Panc1 (cell line): ENCODE results near the gene PKP1. TPM values are rescaled to one million over a fixed set of nuclear protein-coding genes. Genes with fewer than 3 reads are reported as not detected.

Source experiments
- ATAC-seq: fragments of 200-7000 bp; cut with Tn5 transposase; 2 replicates; pipeline ENCODE4 v1.9.1; 2020; ENCODE audit warnings: mild to moderate bottlenecking, moderate library complexity
- BruUV-seq: library from RNA; stranded (reverse); fragments of 400-500 nt; replicated peaks from 2 replicates; lab custom pipeline; 2021; lab: Mats Ljungman, UMichigan
- CTCF ChIA-PET: fragments of 300-600 bp; sonication (Branson Sonifier 250); formaldehyde crosslinking; loops from one replicate; lab custom pipeline; 2022; ENCODE audit warnings: antibody characterized with exemption; lab: Charles Lee
- POLR2A ChIA-PET: fragments of 300-600 bp; sonication (Branson Sonifier 250); formaldehyde crosslinking; loops from one replicate; lab custom pipeline; 2022; ENCODE audit warnings: antibody characterized with exemption; lab: Charles Lee
- DNase-seq: peaks from one replicate; pipeline ENCODE4 v3.0.0-alpha.2; 2010; ENCODE audit warnings: low read depth, low spot score
- H3K27ac ChIP-seq: 2 replicates; pipeline ENCODE4 v1.5.1; 2011; ENCODE audit warnings: mild to moderate bottlenecking, low read length, inconsistent platforms
- H3K27me3 ChIP-seq: fragments of 200-500 bp; sonication (Bioruptor generic); 2 replicates; pipeline ENCODE4 v1.6.0; 2014; ENCODE audit warnings: low read length, inconsistent platforms; ENCODE audit not compliant: control insufficient read depth, insufficient read depth
- H3K36me3 ChIP-seq: fragments of 200-500 bp; sonication (Bioruptor generic); 2 replicates; pipeline ENCODE4 v1.5.1; 2014; ENCODE audit warnings: inconsistent platforms, mild to moderate bottlenecking, low read length, moderate library complexity; ENCODE audit not compliant: control insufficient read depth, insufficient read depth
- H3K4me1 ChIP-seq: 2 replicates; pipeline ENCODE4 v1.5.1; 2011; ENCODE audit warnings: inconsistent platforms, mild to moderate bottlenecking, low read length, moderate library complexity; ENCODE audit not compliant: control insufficient read depth, insufficient read depth
- H3K4me3 ChIP-seq, 2 experiments: 2 replicates each; pipeline ENCODE4 v1.5.1; 2011 to 2012; ENCODE audit warnings: low read depth in 2 of 2, low read length in 2 of 2, mild to moderate bottlenecking in 2 of 2, inconsistent platforms in 1 of 2, moderate library complexity in 1 of 2
- H3K9me3 ChIP-seq: fragments of 200-500 bp; sonication (Bioruptor generic); 2 replicates; pipeline ENCODE4 v1.5.1; 2014; ENCODE audit warnings: low read depth, mild to moderate bottlenecking, inconsistent platforms, low read length, moderate library complexity; ENCODE audit not compliant: control insufficient read depth, insufficient read depth
- CTCF ChIP-seq: fragments of 450-650 bp; IDR thresholded peaks from 2 replicates; pipeline ENCODE4 v1.5.1; 2017; ENCODE audit warnings: mild to moderate bottlenecking
- POLR2AphosphoS5 ChIP-seq: IDR thresholded peaks from 2 replicates; pipeline ENCODE4 v1.6.1; 2012; ENCODE audit warnings: mild to moderate bottlenecking, low read depth, low read length, moderate library complexity
- SIN3A ChIP-seq: IDR thresholded peaks from 2 replicates; pipeline ENCODE4 v1.6.1; 2012; ENCODE audit warnings: low read depth, mild to moderate bottlenecking, low read length, moderate library complexity, borderline replicate concordance; ENCODE audit not compliant: insufficient read depth
- TCF7L2 ChIP-seq: IDR thresholded peaks from 2 replicates; pipeline ENCODE4 v1.6.1; 2011; ENCODE audit warnings: mild to moderate bottlenecking, low read depth, low read length, inconsistent platforms
- in situ Hi-C: cut with HindIII; loops from 2 replicates; pipeline ENCODE4 v1.10.0; 2016; ENCODE audit warnings: low sequenced_read_pairs, low pct_unique_long_range_greater_than_20kb
- intact Hi-C: fragments of 100-400 bp; cut with micrococcal nuclease; formaldehyde crosslinking; loops from one replicate; pipeline ENCODE4 v1.10.0; 2022; ENCODE audit not compliant: unreplicated experiment
- total RNA-seq: library from RNA; stranded (reverse); gene quantifications from one replicate; pipeline ENCODE4 v1.2.1, GENCODE V29; 2021; ENCODE audit not compliant: unreplicated experiment
- TF ChIP-seq, protein P1 (sequence below), 2 experiments: IDR thresholded peaks; 2 replicates each; pipeline ENCODE4 v1.6.1; 2011 to 2012; ENCODE audit warnings: low read depth in 2 of 2, control low read depth in 1 of 2, low read length in 1 of 2, mild to moderate bottlenecking in 1 of 2, moderate library complexity in 1 of 2; ENCODE audit not compliant: insufficient read depth in 1 of 2

PKP1 gene
- total RNA-seq, 1 experiment from 2014 or later = 0.44 TPM

DNA sequence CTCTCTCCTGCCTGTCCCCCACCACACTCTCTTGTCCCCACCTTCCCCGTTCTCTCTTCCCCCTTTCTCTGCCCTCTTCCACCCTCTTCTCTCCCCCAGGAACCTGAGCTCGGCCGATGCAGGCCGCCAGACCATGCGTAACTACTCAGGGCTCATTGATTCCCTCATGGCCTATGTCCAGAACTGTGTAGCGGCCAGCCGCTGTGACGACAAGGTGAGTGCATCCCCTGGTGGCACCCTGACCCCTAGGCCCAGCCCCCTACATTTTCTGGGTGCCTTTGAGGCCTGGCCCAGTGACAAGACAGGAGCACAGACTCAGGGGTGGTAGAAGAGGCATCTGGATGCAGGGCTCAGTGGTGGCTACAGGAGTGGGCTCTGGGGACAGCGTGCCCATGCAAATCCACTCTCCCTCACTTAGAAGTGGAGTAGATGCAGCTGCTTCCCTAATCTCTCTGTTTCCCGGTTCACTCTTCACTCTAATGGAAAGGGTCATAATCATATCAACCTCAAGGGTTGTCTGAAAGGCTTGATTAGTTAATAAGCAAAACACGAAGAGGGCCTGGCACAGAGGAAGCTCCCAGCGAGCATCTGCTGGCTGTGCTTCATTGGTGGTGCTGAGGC is 37.0 kb downstream of the PKP1 start:
- Histone ChIP-seq H3K4me3 (no peak overlapping the region), H3K4me1 (no peaks in the 10 kb centered on the region), H3K27ac (no peak overlapping the region), H3K27me3 (peaks cover 2% of the 10 kb centered on the region; the same call in 1 of the 2 replicates), H3K36me3 (no peaks in the 10 kb centered on the region), H3K9me3 (no peaks in the 10 kb centered on the region)
- in situ Hi-C loops (no loop called here), intact Hi-C loops (no loop called here)
- ChIA-PET CTCF (no interaction called here), POLR2A (no interaction called here)
- no TSS peak for BruUV-seq
- TF ChIP-seq CTCF (no peak), TCF7L2 (no peak), SIN3A (no peak), POLR2AphosphoS5 (no peak)
- TF ChIP-seq, protein P1, sequence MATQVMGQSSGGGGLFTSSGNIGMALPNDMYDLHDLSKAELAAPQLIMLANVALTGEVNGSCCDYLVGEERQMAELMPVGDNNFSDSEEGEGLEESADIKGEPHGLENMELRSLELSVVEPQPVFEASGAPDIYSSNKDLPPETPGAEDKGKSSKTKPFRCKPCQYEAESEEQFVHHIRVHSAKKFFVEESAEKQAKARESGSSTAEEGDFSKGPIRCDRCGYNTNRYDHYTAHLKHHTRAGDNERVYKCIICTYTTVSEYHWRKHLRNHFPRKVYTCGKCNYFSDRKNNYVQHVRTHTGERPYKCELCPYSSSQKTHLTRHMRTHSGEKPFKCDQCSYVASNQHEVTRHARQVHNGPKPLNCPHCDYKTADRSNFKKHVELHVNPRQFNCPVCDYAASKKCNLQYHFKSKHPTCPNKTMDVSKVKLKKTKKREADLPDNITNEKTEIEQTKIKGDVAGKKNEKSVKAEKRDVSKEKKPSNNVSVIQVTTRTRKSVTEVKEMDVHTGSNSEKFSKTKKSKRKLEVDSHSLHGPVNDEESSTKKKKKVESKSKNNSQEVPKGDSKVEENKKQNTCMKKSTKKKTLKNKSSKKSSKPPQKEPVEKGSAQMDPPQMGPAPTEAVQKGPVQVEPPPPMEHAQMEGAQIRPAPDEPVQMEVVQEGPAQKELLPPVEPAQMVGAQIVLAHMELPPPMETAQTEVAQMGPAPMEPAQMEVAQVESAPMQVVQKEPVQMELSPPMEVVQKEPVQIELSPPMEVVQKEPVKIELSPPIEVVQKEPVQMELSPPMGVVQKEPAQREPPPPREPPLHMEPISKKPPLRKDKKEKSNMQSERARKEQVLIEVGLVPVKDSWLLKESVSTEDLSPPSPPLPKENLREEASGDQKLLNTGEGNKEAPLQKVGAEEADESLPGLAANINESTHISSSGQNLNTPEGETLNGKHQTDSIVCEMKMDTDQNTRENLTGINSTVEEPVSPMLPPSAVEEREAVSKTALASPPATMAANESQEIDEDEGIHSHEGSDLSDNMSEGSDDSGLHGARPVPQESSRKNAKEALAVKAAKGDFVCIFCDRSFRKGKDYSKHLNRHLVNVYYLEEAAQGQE (IDR thresholded peaks at IDR 0.05; ENCODE audit: insufficient read depth in 1 of 2, low read depth in 2 of 2, low read length in 1 of 2) = no peak
- DNase-seq (no peak), ATAC-seq (no peak)

DNA sequence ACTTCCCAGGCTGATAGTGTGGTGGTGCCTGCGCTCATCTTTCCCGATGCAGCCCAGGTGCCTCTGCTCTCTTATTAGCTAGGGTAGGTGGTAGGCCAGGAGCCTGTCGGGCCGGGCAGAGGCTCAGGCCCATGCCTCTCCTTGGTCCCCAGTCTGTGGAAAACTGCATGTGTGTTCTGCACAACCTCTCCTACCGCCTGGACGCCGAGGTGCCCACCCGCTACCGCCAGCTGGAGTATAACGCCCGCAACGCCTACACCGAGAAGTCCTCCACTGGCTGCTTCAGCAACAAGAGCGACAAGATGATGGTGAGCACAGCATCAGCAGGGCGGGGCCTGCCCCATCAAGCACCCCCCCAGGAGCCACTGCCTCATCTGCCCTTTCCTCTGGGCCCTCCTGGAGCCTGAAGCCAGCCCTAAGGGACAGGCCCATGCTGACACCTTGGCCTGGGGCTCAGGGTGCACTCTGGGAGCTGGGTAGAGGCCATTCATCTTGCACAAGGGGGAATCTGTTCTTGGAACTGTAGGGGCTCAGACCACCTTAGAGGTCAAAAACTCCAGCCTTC is 38.6 kb downstream of the PKP1 start:
- Histone ChIP-seq H3K9me3 (no peaks in the 10 kb centered on the region), H3K27ac (no peak overlapping the region), H3K4me1 (no peaks in the 10 kb centered on the region), H3K4me3 (no peak overlapping the region), H3K27me3 (peaks cover 2% of the 10 kb centered on the region; the same call in 1 of the 2 replicates), H3K36me3 (no peaks in the 10 kb centered on the region)
- POLR2A ChIA-PET = no interaction called here
- in situ Hi-C loops (no loop called here), intact Hi-C loops (no loop called here)
- TF ChIP-seq, protein P1 (IDR thresholded peaks at IDR 0.05; ENCODE audit: insufficient read depth in 1 of 2, low read depth in 2 of 2, low read length in 1 of 2) = no peak
- TF ChIP-seq TCF7L2 (no peak), SIN3A (no peak), CTCF (no peak), POLR2AphosphoS5 (no peak)
- BruUV-seq = no TSS peak
- no peak for ATAC-seq
- DNase-seq = no peak
- CTCF ChIA-PET = no interaction called here
